HL-60 (cell line): ENCODE results near the gene COL4A3.

Source experiments
- POLR2AphosphoS5 ChIP-seq: IDR thresholded peaks from 2 replicates; pipeline ENCODE4 v1.6.1; 2012; ENCODE audit warnings: low read depth
- SPI1 ChIP-seq: IDR thresholded peaks from 2 replicates; pipeline ENCODE4 v1.6.1; 2012; ENCODE audit warnings: low read depth, mild to moderate bottlenecking, borderline replicate concordance
- TF ChIP-seq, protein P1 (sequence below): IDR thresholded peaks from one replicate; pipeline ENCODE4 v1.5.1; 2011; ENCODE audit warnings: low read length, control low read depth, inconsistent platforms; ENCODE audit not compliant: insufficient read depth

GRCh38 chr2:227311861-227312506 is 147.6 kb downstream of the COL4A3 start:
- TF ChIP-seq, protein P1, sequence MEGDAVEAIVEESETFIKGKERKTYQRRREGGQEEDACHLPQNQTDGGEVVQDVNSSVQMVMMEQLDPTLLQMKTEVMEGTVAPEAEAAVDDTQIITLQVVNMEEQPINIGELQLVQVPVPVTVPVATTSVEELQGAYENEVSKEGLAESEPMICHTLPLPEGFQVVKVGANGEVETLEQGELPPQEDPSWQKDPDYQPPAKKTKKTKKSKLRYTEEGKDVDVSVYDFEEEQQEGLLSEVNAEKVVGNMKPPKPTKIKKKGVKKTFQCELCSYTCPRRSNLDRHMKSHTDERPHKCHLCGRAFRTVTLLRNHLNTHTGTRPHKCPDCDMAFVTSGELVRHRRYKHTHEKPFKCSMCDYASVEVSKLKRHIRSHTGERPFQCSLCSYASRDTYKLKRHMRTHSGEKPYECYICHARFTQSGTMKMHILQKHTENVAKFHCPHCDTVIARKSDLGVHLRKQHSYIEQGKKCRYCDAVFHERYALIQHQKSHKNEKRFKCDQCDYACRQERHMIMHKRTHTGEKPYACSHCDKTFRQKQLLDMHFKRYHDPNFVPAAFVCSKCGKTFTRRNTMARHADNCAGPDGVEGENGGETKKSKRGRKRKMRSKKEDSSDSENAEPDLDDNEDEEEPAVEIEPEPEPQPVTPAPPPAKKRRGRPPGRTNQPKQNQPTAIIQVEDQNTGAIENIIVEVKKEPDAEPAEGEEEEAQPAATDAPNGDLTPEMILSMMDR: no peak
- TF ChIP-seq SPI1 (no peak), POLR2AphosphoS5 (no peak)
